Measurements from ENCODE around the gene CFAP43. TPM values are rescaled to one million over a fixed set of nuclear protein-coding genes. Genes with fewer than 3 reads are reported as not detected.

The CFAP43 gene
- total RNA-seq, 1 donor from 2014 or later: 0.56 TPM

DNA sequence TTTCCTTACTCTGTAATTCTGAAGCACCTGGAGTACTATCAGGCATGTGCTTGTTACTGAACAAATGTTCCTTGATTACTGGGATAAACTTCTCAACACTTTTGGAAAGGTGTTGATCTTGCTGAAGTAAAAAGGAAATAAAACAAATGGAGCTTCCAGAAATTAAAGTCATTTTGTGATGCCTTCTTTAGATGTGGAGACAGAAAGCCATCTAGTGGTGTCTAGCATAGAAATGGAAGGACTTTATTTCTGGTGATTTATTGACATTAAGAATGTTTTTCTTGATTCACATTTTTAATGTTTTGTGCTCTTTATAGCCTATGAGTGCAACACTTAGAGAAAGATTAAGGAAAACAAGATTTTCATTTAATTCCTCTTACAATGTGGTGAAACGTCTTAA lies 108.8 kb downstream of the CFAP43 start:
- Mint-ChIP-seq H3K36me3 (ENCODE audit: low read depth, unreplicated experiment) (no peaks in the 10 kb centered on the region), H3K4me3 (ENCODE audit: unreplicated experiment) (no peak overlapping the region), H3K4me1 (ENCODE audit: unreplicated experiment) (peaks cover 16% of the 10 kb centered on the region), H3K9me3 (ENCODE audit: unreplicated experiment) (no peaks in the 10 kb centered on the region), H3K27me3 (ENCODE audit: unreplicated experiment) (peaks cover 9% of the 10 kb centered on the region), H3K27ac (ENCODE audit: unreplicated experiment) (no peak overlapping the region)
- TF ChIP-seq, protein P1, sequence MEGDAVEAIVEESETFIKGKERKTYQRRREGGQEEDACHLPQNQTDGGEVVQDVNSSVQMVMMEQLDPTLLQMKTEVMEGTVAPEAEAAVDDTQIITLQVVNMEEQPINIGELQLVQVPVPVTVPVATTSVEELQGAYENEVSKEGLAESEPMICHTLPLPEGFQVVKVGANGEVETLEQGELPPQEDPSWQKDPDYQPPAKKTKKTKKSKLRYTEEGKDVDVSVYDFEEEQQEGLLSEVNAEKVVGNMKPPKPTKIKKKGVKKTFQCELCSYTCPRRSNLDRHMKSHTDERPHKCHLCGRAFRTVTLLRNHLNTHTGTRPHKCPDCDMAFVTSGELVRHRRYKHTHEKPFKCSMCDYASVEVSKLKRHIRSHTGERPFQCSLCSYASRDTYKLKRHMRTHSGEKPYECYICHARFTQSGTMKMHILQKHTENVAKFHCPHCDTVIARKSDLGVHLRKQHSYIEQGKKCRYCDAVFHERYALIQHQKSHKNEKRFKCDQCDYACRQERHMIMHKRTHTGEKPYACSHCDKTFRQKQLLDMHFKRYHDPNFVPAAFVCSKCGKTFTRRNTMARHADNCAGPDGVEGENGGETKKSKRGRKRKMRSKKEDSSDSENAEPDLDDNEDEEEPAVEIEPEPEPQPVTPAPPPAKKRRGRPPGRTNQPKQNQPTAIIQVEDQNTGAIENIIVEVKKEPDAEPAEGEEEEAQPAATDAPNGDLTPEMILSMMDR (IDR thresholded peaks at IDR 0.05; ENCODE audit: unreplicated experiment): no peak
- DNase-seq (ENCODE audit: low spot score): no peak

DNA sequence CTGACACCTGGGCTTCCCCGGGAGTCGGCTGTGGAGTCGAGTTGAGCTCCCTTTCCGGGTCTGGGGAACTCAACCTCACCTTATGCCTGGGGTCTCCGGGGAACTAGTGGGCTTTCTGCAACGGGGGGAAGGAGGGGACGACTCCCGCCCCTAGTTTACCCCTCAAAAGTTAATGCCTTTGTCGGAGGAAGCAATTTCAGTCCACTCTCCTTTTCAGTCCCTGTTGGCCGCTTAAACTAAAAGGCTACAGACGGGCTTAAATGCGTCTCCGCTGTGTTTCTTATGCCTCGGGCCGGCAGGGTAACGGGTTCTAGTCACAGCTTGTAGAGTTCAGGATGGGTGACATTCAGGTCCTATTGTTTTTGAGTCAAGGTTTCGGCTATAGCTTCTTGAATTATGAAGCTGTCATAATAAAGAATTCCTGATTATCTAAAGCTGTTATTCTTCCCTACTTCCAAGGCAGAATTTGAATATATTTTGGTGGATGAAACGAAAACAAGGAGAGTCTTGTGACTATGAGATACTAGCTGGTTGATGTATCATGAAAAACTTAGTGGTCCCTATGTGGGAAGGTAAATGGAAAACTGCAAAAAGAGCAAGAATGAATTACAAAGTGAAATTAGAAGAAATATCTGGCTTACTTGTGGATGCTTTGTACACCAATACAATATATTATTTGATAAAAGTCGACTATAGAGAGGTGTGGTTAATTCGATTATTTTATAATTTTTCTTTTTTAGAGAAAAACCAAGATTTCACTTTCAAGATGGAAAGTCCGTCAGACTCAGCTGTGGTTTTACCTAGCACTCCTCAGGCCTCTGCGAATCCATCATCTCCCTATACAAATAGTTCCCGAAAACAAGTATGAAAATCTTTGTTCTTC lies 109.7 kb downstream of the CFAP43 start:
- TF ChIP-seq, protein P1 (IDR thresholded peaks at IDR 0.05; ENCODE audit: unreplicated experiment): no peak
- H3K9me3 Mint-ChIP-seq (ENCODE audit: unreplicated experiment): no peaks in the 10 kb centered on the region
- H3K27ac Mint-ChIP-seq (ENCODE audit: unreplicated experiment): peak overlapping the region; percentile 87
- H3K36me3 Mint-ChIP-seq (ENCODE audit: low read depth, unreplicated experiment): no peaks in the 10 kb centered on the region
- peaks cover 9% of the 10 kb centered on the region for H3K27me3 Mint-ChIP-seq (ENCODE audit: unreplicated experiment)
- DNase-seq (ENCODE audit: low spot score): no peak
- peaks cover 16% of the 10 kb centered on the region for H3K4me1 Mint-ChIP-seq (ENCODE audit: unreplicated experiment)
- peak overlapping the region; percentile 91 for H3K4me3 Mint-ChIP-seq (ENCODE audit: unreplicated experiment)

DNA sequence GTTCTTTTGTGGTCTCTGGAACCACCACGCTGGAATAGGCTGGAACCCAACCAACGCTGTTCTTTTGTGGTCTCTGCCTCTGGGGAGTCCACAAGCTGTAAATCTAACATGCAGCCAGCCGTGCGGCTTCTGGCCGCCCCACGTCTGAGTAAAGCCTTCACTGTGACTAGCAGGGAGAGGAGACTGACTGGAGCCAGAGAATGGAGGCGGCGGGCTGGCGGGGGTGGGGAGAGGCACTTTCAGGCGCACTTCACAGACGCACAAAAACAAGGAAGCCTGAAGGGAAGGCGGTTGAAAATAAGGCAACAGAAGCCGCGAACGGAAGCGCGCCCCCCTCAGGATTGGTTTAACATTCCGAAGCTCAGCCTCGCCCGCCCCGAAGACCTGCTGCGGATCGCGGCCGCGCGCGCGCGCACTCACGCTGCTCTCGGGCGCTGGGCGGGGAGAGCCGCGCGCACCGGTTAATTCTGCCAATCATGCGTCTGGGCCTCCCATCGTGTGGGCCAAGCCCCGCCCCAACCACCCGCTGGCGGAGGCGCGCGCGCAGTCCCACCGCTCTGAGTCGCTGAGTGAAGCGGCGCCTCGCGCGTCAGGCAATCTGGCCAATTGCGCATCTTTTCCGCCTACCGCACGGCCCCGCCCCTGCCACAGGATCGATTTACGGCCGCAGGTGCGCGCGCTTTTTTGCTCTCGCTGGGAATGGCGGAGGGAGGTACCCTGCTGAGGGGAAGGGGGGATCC lies 110.5 kb downstream of the CFAP43 start, which contains the start of gene SFR1:
TSS of gene SFR1 (plus strand) at position 687 of the 740 bp plus-strand sequence. CDS start at position 700, 13 bp downstream.
- Mint-ChIP-seq H3K9me3 (ENCODE audit: unreplicated experiment) (no peaks in the 10 kb centered on the region), H3K4me1 (ENCODE audit: unreplicated experiment) (peaks cover 19% of the 10 kb centered on the region)
- DNase-seq (ENCODE audit: low spot score): peak; percentile 99

DNA sequence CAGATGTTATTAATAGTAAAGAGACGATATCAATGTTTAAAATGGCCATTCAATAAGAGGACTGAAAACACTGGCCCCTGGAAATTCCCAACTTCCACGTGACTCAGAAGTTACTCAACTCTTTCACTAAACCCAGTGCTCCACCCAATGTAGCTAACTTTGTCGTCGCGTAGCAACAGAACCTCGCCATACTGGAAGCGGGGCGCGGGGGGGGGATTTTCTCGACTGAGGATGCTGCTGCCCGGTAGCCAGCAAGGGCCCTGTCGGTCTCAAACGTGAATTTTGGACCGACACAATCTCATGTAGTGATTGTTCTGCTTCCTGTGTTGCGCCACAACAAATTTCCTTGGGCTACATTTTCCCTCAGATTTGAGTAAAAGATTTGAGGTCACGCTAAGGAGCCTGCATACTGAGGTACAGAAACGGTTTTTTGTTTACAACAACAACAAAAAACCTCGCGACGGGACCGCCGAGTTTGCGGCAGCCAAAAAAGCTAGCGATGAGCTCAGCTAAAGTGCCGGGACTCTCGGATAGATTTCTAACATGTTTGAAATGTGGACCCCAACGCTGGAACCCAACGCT lies 111.2 kb downstream of the CFAP43 start:
- DNase-seq (ENCODE audit: low spot score): peak; percentile 91

More for the DNA sequence above, 110.5 kb downstream of the CFAP43 start, which contains the start of gene SFR1:
- H3K27me3 Mint-ChIP-seq (ENCODE audit: unreplicated experiment): peaks cover 8% of the 10 kb centered on the region
- H3K27ac Mint-ChIP-seq (ENCODE audit: unreplicated experiment): peak within 1 kb of the TSS; percentile 99
- no peaks in the 10 kb centered on the region for H3K36me3 Mint-ChIP-seq (ENCODE audit: low read depth, unreplicated experiment)
- TF ChIP-seq, protein P1 (IDR thresholded peaks at IDR 0.05; ENCODE audit: unreplicated experiment): peak; percentile 66
- H3K4me3 Mint-ChIP-seq (ENCODE audit: unreplicated experiment): peak within 1 kb of the TSS; percentile 92

More for the DNA sequence above, 111.2 kb downstream of the CFAP43 start:
- TF ChIP-seq, protein P1 (IDR thresholded peaks at IDR 0.05; ENCODE audit: unreplicated experiment): no peak
- peaks cover 19% of the 10 kb centered on the region for H3K4me1 Mint-ChIP-seq (ENCODE audit: unreplicated experiment)
- no peaks in the 10 kb centered on the region for H3K9me3 Mint-ChIP-seq (ENCODE audit: unreplicated experiment)
- peak overlapping the region; percentile 99 for H3K27ac Mint-ChIP-seq (ENCODE audit: unreplicated experiment)
- H3K27me3 Mint-ChIP-seq (ENCODE audit: unreplicated experiment): peaks cover 8% of the 10 kb centered on the region
- peak overlapping the region; percentile 92 for H3K4me3 Mint-ChIP-seq (ENCODE audit: unreplicated experiment)
- H3K36me3 Mint-ChIP-seq (ENCODE audit: low read depth, unreplicated experiment): no peaks in the 10 kb centered on the region
